GM12878 (cell line): ENCODE measurements around the gene RPL27A. TPM values are rescaled to one million over a fixed set of nuclear protein-coding genes. Genes with fewer than 3 reads are reported as not detected.

Experiments
- ATAC-seq: fragments of 200-7000 bp; cut with Tn5 transposase; 3 replicates; pipeline ENCODE4 v1.9.1; 2020; ENCODE audit warnings: mild to moderate bottlenecking, moderate library complexity
- BruUV-seq: library from RNA; stranded (reverse); fragments of 400-500 nt; replicated peaks from 2 replicates; lab custom pipeline; 2021; lab: Mats Ljungman, UMichigan
- CTCF ChIA-PET: fragments of 300-600 bp; sonication (Branson Sonifier 250); formaldehyde crosslinking; extraction: SDS; loops from one replicate; lab custom pipeline; 2021; ENCODE audit warnings: inconsistent platforms; lab: Yijun Ruan, JAX
- POLR2A ChIA-PET: fragments of 350-600 bp; formaldehyde crosslinking; extraction: SDS; loops from one replicate; lab custom pipeline; 2021; ENCODE audit warnings: inconsistent platforms; lab: Charles Lee
- RAD21 ChIA-PET: fragments of 300-600 bp; sonication (Branson Sonifier 250); formaldehyde crosslinking; loops from one replicate; lab custom pipeline; 2023; ENCODE audit warnings: antibody characterized with exemption; ENCODE audit not compliant: unreplicated experiment; lab: Charles Lee
- SMC1A ChIA-PET: fragments of 300-600 bp; sonication (Branson Sonifier 250); formaldehyde crosslinking; loops from one replicate; lab custom pipeline; 2023; ENCODE audit not compliant: unreplicated experiment, uncharacterized antibody; lab: Charles Lee
- DNase-seq: peaks from one replicate; pipeline ENCODE4 v3.0.0-alpha.2; 2011; ENCODE audit warnings: low read depth, low spot score
- FAIRE-seq: peaks from 3 replicates; lab custom pipeline; 2011; peaks lifted over from hg19 to GRCh38; lab: Jason Lieb, UNC
- H2AFZ ChIP-seq: 2 replicates; pipeline ENCODE4 v1.6.0; 2011; ENCODE audit warnings: low read depth, low read length, control low read depth; ENCODE audit not compliant: control insufficient read depth
- H3K27ac ChIP-seq: 2 replicates; pipeline ENCODE4 v1.5.1; 2011; ENCODE audit warnings: control low read depth; ENCODE audit not compliant: control insufficient read depth, insufficient read depth
- H3K27me3 ChIP-seq, 2 experiments: replicated peaks in 1 of 2; 2 replicates each; pipeline versions ENCODE4 v1.6.0 to v1.6.1; 2011; ENCODE audit warnings: low read length in 1 of 2; ENCODE audit not compliant: control insufficient read depth in 2 of 2, insufficient read depth in 2 of 2
- H3K36me3 ChIP-seq, 2 experiments: 2 replicates each; pipeline ENCODE4 v1.5.1; 2011; ENCODE audit warnings: low read length in 1 of 2; ENCODE audit not compliant: control insufficient read depth in 2 of 2, insufficient read depth in 2 of 2
- H3K4me1 ChIP-seq: 2 replicates; pipeline ENCODE4 v1.6.1; 2011; ENCODE audit warnings: mild to moderate bottlenecking, low read length, moderate library complexity, mixed read lengths; ENCODE audit not compliant: control insufficient read depth, insufficient read depth
- H3K4me2 ChIP-seq: 2 replicates; pipeline ENCODE4 v1.6.0; 2011; ENCODE audit warnings: control low read depth; ENCODE audit not compliant: control insufficient read depth, insufficient read depth
- H3K4me3 ChIP-seq: fragments of 200-600 bp; sonication (generic); 2 replicates; pipeline ENCODE4 v1.5.1; 2016
- H3K79me2 ChIP-seq: 2 replicates; pipeline ENCODE4 v1.6.0; 2011; ENCODE audit warnings: low read length; ENCODE audit not compliant: control insufficient read depth, insufficient read depth
- H3K9ac ChIP-seq: 2 replicates; pipeline ENCODE4 v1.8.0; 2011; ENCODE audit warnings: low read length, control low read depth, mixed read lengths; ENCODE audit not compliant: control insufficient read depth, insufficient read depth
- H3K9me3 ChIP-seq: replicated peaks from 3 replicates; pipeline ENCODE4 v1.5.1; 2011; ENCODE audit warnings: mild to moderate bottlenecking, low read length; ENCODE audit not compliant: control insufficient read depth, insufficient read depth
- H4K20me1 ChIP-seq: 2 replicates; pipeline ENCODE4 v1.6.0; 2011; ENCODE audit not compliant: control insufficient read depth, insufficient read depth
- BCL11A ChIP-seq: IDR thresholded peaks from 2 replicates; pipeline ENCODE4 v1.6.1; 2011; ENCODE audit warnings: low read depth, low read length
- BCL3 ChIP-seq: IDR thresholded peaks from 2 replicates; pipeline ENCODE4 v1.6.1; 2011; ENCODE audit warnings: borderline replicate concordance, low read depth, mild to moderate bottlenecking, moderate library complexity, low read length; ENCODE audit not compliant: insufficient read depth, poor library complexity, severe bottlenecking
- FOS ChIP-seq: IDR thresholded peaks from 3 replicates; pipeline ENCODE4 v1.6.1; 2011; ENCODE audit warnings: borderline replicate concordance; ENCODE audit not compliant: insufficient read length; ENCODE audit errors: extremely low read depth
- IRF3 ChIP-seq: fragments of 450-650 bp; IDR thresholded peaks from 2 replicates; pipeline ENCODE4 v1.6.1; 2014; ENCODE audit warnings: mild to moderate bottlenecking
- IRF4 ChIP-seq: IDR thresholded peaks from 2 replicates; pipeline ENCODE4 v1.6.1; 2011; ENCODE audit warnings: low read depth, low read length
- JUNB ChIP-seq: IDR thresholded peaks from 2 replicates; pipeline ENCODE4 v1.6.1; 2016; ENCODE audit warnings: antibody characterized with exemption, mild to moderate bottlenecking
- NBN ChIP-seq: fragments of 450-650 bp; IDR thresholded peaks from 2 replicates; pipeline ENCODE4 v1.6.1; 2016
- PML ChIP-seq: IDR thresholded peaks from 2 replicates; pipeline ENCODE4 v1.6.1; 2012; ENCODE audit warnings: low read length, inconsistent platforms
- RUNX3 ChIP-seq: IDR thresholded peaks from 2 replicates; pipeline ENCODE4 v1.6.1; 2012; ENCODE audit warnings: low read length, inconsistent platforms
- TCF12 ChIP-seq: IDR thresholded peaks from 2 replicates; pipeline ENCODE4 v1.6.1; 2011; ENCODE audit warnings: low read depth, mild to moderate bottlenecking, low read length
- ZNF622 ChIP-seq: fragments of 450-650 bp; IDR thresholded peaks from 2 replicates; pipeline ENCODE4 v1.6.1; 2017; ENCODE audit warnings: mild to moderate bottlenecking, inconsistent platforms
- WGBS: methylation state at CpG from one replicate; pipeline ENCODE4 v1.1.6; 2016; ENCODE audit warnings: low lambda C conversion rate; ENCODE audit not compliant: insufficient replicate concordance, insufficient coverage; ENCODE audit errors: missing lambda C conversion rate; 5-methylcytosine and 5-hydroxymethylcytosine counted together
- in situ Hi-C: fragments of 300-500 bp; cut with MboI; formaldehyde crosslinking; loops from 9 replicates; pipeline ENCODE4 v1.14.3; 2018; ENCODE audit warnings: mixed read lengths
- intact Hi-C: fragments of 100-400 bp; cut with micrococcal nuclease; formaldehyde crosslinking; loops from one replicate; pipeline ENCODE4 v1.14.2; 2022; ENCODE audit not compliant: unreplicated experiment
- polyA plus RNA-seq, 11 experiments: library from polyadenylated mRNA; depleted of rRNA in 4 of 11; unstranded in 6 of 11; stranded (reverse) in 5 of 11; fragments of >200 nt; fragmentation: Nextera tagmentation in 4 of 11; fragmentation: Illumina TruSeq in 1 of 11; extraction: Ambion mirVana in 4 of 11; extraction: Trizol in 1 of 11; gene quantifications; 1 replicate in 1 of 11; 2 replicates in 10 of 11; pipeline versions ENCODE4 v1.2.1 to v1.2.3, GENCODE V29; 2011 to 2016; ENCODE audit warnings: inconsistent platforms in 2 of 11, missing spikeins in 2 of 11, low read depth in 1 of 11
- small RNA-seq: library from RNA; depleted of rRNA; stranded (forward); fragments of <200 nt; gene quantifications from one replicate; pipeline ENCODE3, GENCODE V24; 2014
- total RNA-seq, 4 experiments: library from RNA; depleted of rRNA in 3 of 4; stranded (reverse); fragments of >200 nt in 3 of 4; fragmentation: Illumina TruSeq in 1 of 4; extraction: Trizol in 1 of 4; gene quantifications; 2 replicates each; pipeline versions ENCODE4 v1.2.1 to v1.2.3, GENCODE V29; 2013 to 2021

RPL27A gene
- total and polyA plus RNA-seq, 10 of the 15 experiments (the other 5 are each of a cell fraction or from before 2014, with no cell fraction given) = 978 to 4,776 (median 1,959) TPM

GRCh38 chr11:8735094-8735493 lies 52.5 kb downstream of the RPL27A start (continued):
- TF ChIP-seq TCF12 (no peak), JUNB (no peak), IRF4 (no peak), FOS (no peak), RUNX3 (no peak)

DNA sequence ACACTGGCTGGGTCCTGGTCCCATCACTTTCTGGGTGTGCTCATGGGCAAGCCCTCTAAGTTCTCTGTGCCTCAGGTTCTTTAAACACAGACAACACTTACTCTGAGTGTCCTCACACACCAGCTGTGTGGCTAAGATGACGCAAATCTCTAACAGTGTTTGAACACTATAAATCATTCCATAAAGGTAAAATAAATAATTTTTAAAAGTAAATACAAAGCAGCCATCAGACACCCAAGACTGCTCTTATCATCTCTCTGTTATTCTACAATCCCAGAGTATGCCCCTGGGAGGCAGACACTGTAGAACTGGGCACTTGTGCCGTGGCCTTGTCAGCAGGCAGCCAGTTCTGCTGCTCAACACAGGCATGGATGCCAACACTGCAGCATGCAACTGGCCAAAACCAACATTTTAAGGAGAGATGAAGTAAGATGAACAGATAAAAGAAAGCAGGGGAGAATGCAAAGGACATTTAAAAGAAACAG lies 56.8 kb downstream of the RPL27A start:
- DNase-seq (no peak), ATAC-seq (no peak), FAIRE-seq (no peak)
- 74% methylated on average over 2 of the region's 2 CpGs for WGBS
- ChIA-PET SMC1A (interaction anchor here (0.6 to 1.1 kb wide), 2 partner anchors 31 to 428 kb away, joined by 3 to 4 read pairs; no protein-coding TSS in a partner anchor), CTCF (no interaction called here), POLR2A (no interaction called here), RAD21 (no interaction called here)
- no peak overlapping the region for H3K4me3 ChIP-seq
- H3K36me3 ChIP-seq = no peaks in the 10 kb centered on the region
- no peak for TF ChIP-seq BCL11A
- no peak for TF ChIP-seq ZNF622
- no peak for TF ChIP-seq NBN
- no peak for TF ChIP-seq PML
- no peak for TF ChIP-seq BCL3
- TF ChIP-seq IRF3 = no peak
- no peak for TF ChIP-seq IRF4
- intact Hi-C loops (no loop called here), in situ Hi-C loops (no loop called here)
- H3K79me2 ChIP-seq = no peaks in the 10 kb centered on the region
- no peak overlapping the region for H3K27ac ChIP-seq
- H3K9me3 ChIP-seq = no peaks in the 10 kb centered on the region
- H2AFZ ChIP-seq = no peak overlapping the region
- H3K4me2 ChIP-seq = no peak overlapping the region
- no peak overlapping the region for H3K9ac ChIP-seq
- no peaks in the 10 kb centered on the region; a peak in 1 of 4 replicates for H3K27me3 ChIP-seq
- no peaks in the 10 kb centered on the region for H3K4me1 ChIP-seq
- H4K20me1 ChIP-seq = no peaks in the 10 kb centered on the region
- BruUV-seq = no TSS peak

Small RNA genes lying within 50 kb of the gene (small RNA-seq; reads per million reads assigned to genes)
- gene SNORA3A (not detected), gene SNORA3B (3.5 reads per million, percentile 80 among the genes with 10 or more reads in this experiment)

Other genes with a start within 250 kb of the RPL27A start
- gene STK33, start 88.6 kb upstream of the RPL27A start, total RNA-seq (2014; rRNA removed) = 13.2 and 17.7 TPM in 2 replicates
- 20.5 and 21.9 TPM in 2 replicates for gene STK33, start 88.6 kb upstream of the RPL27A start, total RNA-seq (2014; rRNA removed; fragmentation: Illumina TruSeq; extraction: Trizol)
- 18.3 and 20.0 TPM in 2 replicates for gene STK33, start 88.6 kb upstream of the RPL27A start, total RNA-seq (2021)
- gene STK33, start 88.6 kb upstream of the RPL27A start, polyA plus RNA-seq (2011; rRNA removed) = 16.3 and 25.0 TPM in 2 replicates
- 27.3 and 36.2 TPM in 2 replicates for gene STK33, start 88.6 kb upstream of the RPL27A start, polyA plus RNA-seq (2014; fragmentation: Illumina TruSeq; extraction: Trizol)
- 1 to 10 TPM; 5.2 to 8.3 TPM for gene STK33, start 88.6 kb upstream of the RPL27A start, polyA plus RNA-seq (2014; fragmentation: Nextera tagmentation; extraction: Ambion mirVana)
- 16.6 and 17.9 TPM in 2 replicates for gene STK33, start 88.6 kb upstream of the RPL27A start, polyA plus RNA-seq (2014; rRNA removed)
- 10 to 100 TPM; 23.3 to 24.3 TPM for gene STK33, start 88.6 kb upstream of the RPL27A start, polyA plus RNA-seq (2016; fragmentation: Nextera tagmentation; extraction: Ambion mirVana)
- gene TRIM66, start 127 bp upstream of the RPL27A start, total RNA-seq (2014; rRNA removed) = 7.1 and 7.4 TPM in 2 replicates
- gene TRIM66, start 127 bp upstream of the RPL27A start, total RNA-seq (2014; rRNA removed; fragmentation: Illumina TruSeq; extraction: Trizol) = 7.8 and 8.4 TPM in 2 replicates
- gene TRIM66, start 127 bp upstream of the RPL27A start, total RNA-seq (2021) = 11.8 and 13.0 TPM in 2 replicates
- gene TRIM66, start 127 bp upstream of the RPL27A start, polyA plus RNA-seq (2011; rRNA removed) = 14.0 and 18.2 TPM in 2 replicates
- 14.5 and 19.0 TPM in 2 replicates for gene TRIM66, start 127 bp upstream of the RPL27A start, polyA plus RNA-seq (2014; fragmentation: Illumina TruSeq; extraction: Trizol)
- gene TRIM66, start 127 bp upstream of the RPL27A start, polyA plus RNA-seq (2014; fragmentation: Nextera tagmentation; extraction: Ambion mirVana) = 1 to 10 TPM; 1.7 to 2.4 TPM
- gene TRIM66, start 127 bp upstream of the RPL27A start, polyA plus RNA-seq (2014; rRNA removed) = 12.7 and 14.0 TPM in 2 replicates
- 1 to 10 TPM; 2.8 to 3.9 TPM for gene TRIM66, start 127 bp upstream of the RPL27A start, polyA plus RNA-seq (2016; fragmentation: Nextera tagmentation; extraction: Ambion mirVana)
- 31.7 and 36.5 TPM in 2 replicates for gene AKIP1, start 228.4 kb downstream of the RPL27A start, total RNA-seq (2014; rRNA removed)
- gene AKIP1, start 228.4 kb downstream of the RPL27A start, total RNA-seq (2014; rRNA removed; fragmentation: Illumina TruSeq; extraction: Trizol) = 21.5 and 23.3 TPM in 2 replicates
- gene AKIP1, start 228.4 kb downstream of the RPL27A start, total RNA-seq (2021) = 27.1 and 30.4 TPM in 2 replicates
- 30.7 and 33.1 TPM in 2 replicates for gene AKIP1, start 228.4 kb downstream of the RPL27A start, polyA plus RNA-seq (2011; rRNA removed)
- 22.1 and 30.6 TPM in 2 replicates for gene AKIP1, start 228.4 kb downstream of the RPL27A start, polyA plus RNA-seq (2014; fragmentation: Illumina TruSeq; extraction: Trizol)
- 10 to 100 TPM in 1 of 2 experiments, 1 to 10 TPM in 1; 5.1 to 14.7 TPM for gene AKIP1, start 228.4 kb downstream of the RPL27A start, polyA plus RNA-seq (2014; fragmentation: Nextera tagmentation; extraction: Ambion mirVana)
- 32.0 and 36.2 TPM in 2 replicates for gene AKIP1, start 228.4 kb downstream of the RPL27A start, polyA plus RNA-seq (2014; rRNA removed)
- 10 to 100 TPM; 38.0 to 38.9 TPM for gene AKIP1, start 228.4 kb downstream of the RPL27A start, polyA plus RNA-seq (2016; fragmentation: Nextera tagmentation; extraction: Ambion mirVana)